Rectal smooth muscle tissue (tissue), 1 donor: ENCODE measurements around the gene TUBB.
"Not testable (repeated sequence)": the region's sequence is repeated elsewhere in the genome, so short reads cannot be mapped to it uniquely, and the experiment has no call there.

Source experiments
- H3K27ac ChIP-seq: one replicate; pipeline ENCODE4 v1.7.0; 2013; ENCODE audit warnings: low read depth, low read length, inconsistent platforms
- H3K27me3 ChIP-seq: one replicate; pipeline ENCODE4 v1.7.0; 2013; ENCODE audit warnings: low read length; ENCODE audit not compliant: control insufficient read depth, insufficient read depth
- H3K36me3 ChIP-seq: one replicate; pipeline ENCODE4 v1.7.0; 2013; ENCODE audit warnings: low read length; ENCODE audit not compliant: control insufficient read depth, insufficient read depth
- H3K4me1 ChIP-seq: one replicate; pipeline ENCODE4 v1.7.0; 2013; ENCODE audit warnings: low read length; ENCODE audit not compliant: control insufficient read depth, insufficient read depth
- H3K4me3 ChIP-seq: one replicate; pipeline ENCODE4 v1.7.0; 2013; ENCODE audit warnings: low read length
- H3K9ac ChIP-seq: one replicate; pipeline ENCODE4 v1.7.0; 2013; ENCODE audit warnings: low read length

TUBB gene

GRCh38 chr6:30756405-30757003 is 36.4 kb downstream of the TUBB start:
- not testable (repeated sequence) for H3K27me3 ChIP-seq, H3K9ac ChIP-seq, H3K36me3 ChIP-seq, H3K27ac ChIP-seq, H3K4me3 ChIP-seq
- peaks cover 16% of the 10 kb centered on the region for H3K4me1 ChIP-seq

GRCh38 chr6:30757261-30757904 is 37.2 kb downstream of the TUBB start:
- H3K4me1 ChIP-seq: peaks cover 11% of the 10 kb centered on the region
- no peaks in the 10 kb centered on the region for H3K36me3 ChIP-seq
- H3K4me3 ChIP-seq: no peak overlapping the region
- no peak overlapping the region for H3K9ac ChIP-seq
- no peak overlapping the region for H3K27ac ChIP-seq
- H3K27me3 ChIP-seq: no peaks in the 10 kb centered on the region

- H3K36me3 ChIP-seq: no peaks in the 10 kb centered on the region
- peaks cover 15% of the 10 kb centered on the region for H3K4me1 ChIP-seq
- peak overlapping the region; percentile 56 for H3K27ac ChIP-seq
- no peak overlapping the region for H3K4me3 ChIP-seq
- no peaks in the 10 kb centered on the region for H3K27me3 ChIP-seq
- no peak overlapping the region for H3K9ac ChIP-seq
These were observed 39.6 kb downstream of the TUBB start for GRCh38 chr6:30759575-30760239.

- peak overlapping the region; percentile 22 for H3K27ac ChIP-seq
- H3K4me1 ChIP-seq: peaks cover 15% of the 10 kb centered on the region
- no peak overlapping the region for H3K4me3 ChIP-seq
- H3K36me3 ChIP-seq: no peaks in the 10 kb centered on the region
- H3K27me3 ChIP-seq: no peaks in the 10 kb centered on the region
- no peak overlapping the region for H3K9ac ChIP-seq
These were observed 40.4 kb downstream of the TUBB start for GRCh38 chr6:30760549-30760948.

GRCh38 chr6:30761791-30762429 is 41.8 kb downstream of the TUBB start:
- Histone ChIP-seq H3K4me1 (peaks cover 15% of the 10 kb centered on the region), H3K4me3 (no peak overlapping the region), H3K9ac (no peak overlapping the region), H3K36me3 (no peaks in the 10 kb centered on the region), H3K27ac (no peak overlapping the region), H3K27me3 (no peaks in the 10 kb centered on the region)

- Histone ChIP-seq H3K27ac (peak overlapping the region; percentile 38), H3K9ac (no peak overlapping the region), H3K4me3 (no peak overlapping the region), H3K4me1 (peaks cover 15% of the 10 kb centered on the region), H3K27me3 (no peaks in the 10 kb centered on the region), H3K36me3 (no peaks in the 10 kb centered on the region)
These were observed 43.0 kb downstream of the TUBB start for GRCh38 chr6:30763155-30763617.

- peak overlapping the region; percentile 38 for H3K27ac ChIP-seq
- no peaks in the 10 kb centered on the region for H3K36me3 ChIP-seq
- no peaks in the 10 kb centered on the region for H3K27me3 ChIP-seq
- no peak overlapping the region for H3K9ac ChIP-seq
- no peak overlapping the region for H3K4me3 ChIP-seq
- peaks cover 15% of the 10 kb centered on the region for H3K4me1 ChIP-seq
These were observed 43.7 kb downstream of the TUBB start for GRCh38 chr6:30763618-30764489.

- not testable (repeated sequence) for H3K27ac ChIP-seq, H3K9ac ChIP-seq
- H3K4me1 ChIP-seq: peaks cover 19% of the 10 kb centered on the region
These were observed 44.4 kb downstream of the TUBB start for GRCh38 chr6:30764490-30765043.

GRCh38 chr6:30765495-30765894 is 45.3 kb downstream of the TUBB start:
- H3K9ac ChIP-seq, H3K36me3 ChIP-seq, H3K27ac ChIP-seq, H3K4me3 ChIP-seq, H3K27me3 ChIP-seq: not testable (repeated sequence)
- H3K4me1 ChIP-seq: peaks cover 25% of the 10 kb centered on the region

More at GRCh38 chr6:30764490-30765043, 44.4 kb downstream of the TUBB start:
- H3K36me3 ChIP-seq, H3K27me3 ChIP-seq, H3K4me3 ChIP-seq: not testable (repeated sequence)

- Histone ChIP-seq H3K9ac (no peak overlapping the region), H3K4me1 (peaks cover 25% of the 10 kb centered on the region), H3K4me3 (no peak overlapping the region), H3K27ac (no peak overlapping the region), H3K27me3 (no peaks in the 10 kb centered on the region), H3K36me3 (no peaks in the 10 kb centered on the region)
These were observed 46.5 kb downstream of the TUBB start for GRCh38 chr6:30766461-30767157.

GRCh38 chr6:30767158-30767943 is 47.2 kb downstream of the TUBB start:
- no peaks in the 10 kb centered on the region for H3K36me3 ChIP-seq
- no peaks in the 10 kb centered on the region for H3K27me3 ChIP-seq
- H3K27ac ChIP-seq: no peak overlapping the region
- peaks cover 25% of the 10 kb centered on the region for H3K4me1 ChIP-seq
- H3K4me3 ChIP-seq: no peak overlapping the region
- H3K9ac ChIP-seq: no peak overlapping the region
